H9 (cell line): Measurements from ENCODE around the gene MYOD1. TPM values are rescaled to one million over a fixed set of nuclear protein-coding genes. Genes with fewer than 3 reads are reported as not detected.

Source experiments
- DNase-seq: peaks from one replicate; pipeline ENCODE4 v3.0.0-alpha.2; 2017
- H2AFZ ChIP-seq: one replicate; pipeline ENCODE4 v1.6.1; 2013; ENCODE audit warnings: mild to moderate bottlenecking, low read length, control low read depth, moderate library complexity
- H2AK5ac ChIP-seq: 2 replicates; pipeline ENCODE4 v1.6.1; 2013; ENCODE audit warnings: low read length, control low read depth, mixed read lengths; ENCODE audit not compliant: insufficient read length
- H2BK120ac ChIP-seq: one replicate; pipeline ENCODE4 v1.6.1; 2013; ENCODE audit warnings: low read depth, mild to moderate bottlenecking, low read length, control low read depth, inconsistent platforms; ENCODE audit not compliant: poor library complexity, severe bottlenecking
- H2BK12ac ChIP-seq: 2 replicates; pipeline ENCODE4 v1.6.1; 2013; ENCODE audit warnings: low read length, control low read depth, mixed read lengths, low read depth; ENCODE audit not compliant: insufficient read length
- H2BK15ac ChIP-seq: 2 replicates; pipeline ENCODE4 v1.6.1; 2013; ENCODE audit warnings: low read depth, low read length, control low read depth
- H2BK20ac ChIP-seq: one replicate; pipeline ENCODE4 v1.6.1; 2013; ENCODE audit warnings: low read depth, mild to moderate bottlenecking, low read length, control low read depth, inconsistent platforms; ENCODE audit not compliant: poor library complexity, severe bottlenecking
- H2BK5ac ChIP-seq: 2 replicates; pipeline ENCODE4 v1.6.1; 2013; ENCODE audit warnings: low read length, control low read depth, mixed read lengths; ENCODE audit not compliant: insufficient read length
- H3K14ac ChIP-seq: 2 replicates; pipeline ENCODE4 v1.6.1; 2013; ENCODE audit warnings: low read length, control low read depth; ENCODE audit not compliant: insufficient read depth
- H3K18ac ChIP-seq: 2 replicates; pipeline ENCODE4 v1.6.1; 2013; ENCODE audit warnings: low read depth, mild to moderate bottlenecking, mixed read lengths, low read length, control low read depth; ENCODE audit not compliant: insufficient read length
- H3K23ac ChIP-seq: 2 replicates; pipeline ENCODE4 v1.6.1; 2013; ENCODE audit warnings: low read length, control low read depth, mixed read lengths, low read depth; ENCODE audit not compliant: insufficient read length
- H3K23me2 ChIP-seq: 2 replicates; pipeline ENCODE4 v1.6.1; 2013; ENCODE audit warnings: low read depth, mild to moderate bottlenecking, mixed read lengths, low read length, control low read depth; ENCODE audit not compliant: insufficient read length, poor library complexity, severe bottlenecking
- H3K27ac ChIP-seq: 2 replicates; pipeline ENCODE4 v1.5.1; 2013; ENCODE audit warnings: low read length, control low read depth, mixed read lengths, low read depth; ENCODE audit not compliant: insufficient read length
- H3K27me3 ChIP-seq: 2 replicates; pipeline ENCODE4 v1.6.1; 2013; ENCODE audit warnings: low read length, control low read depth, inconsistent platforms; ENCODE audit not compliant: insufficient read depth
- H3K4ac ChIP-seq: 2 replicates; pipeline ENCODE4 v1.6.1; 2013; ENCODE audit warnings: low read depth, mild to moderate bottlenecking, control low read depth, inconsistent platforms, low read length, moderate library complexity
- H3K4me1 ChIP-seq: 2 replicates; pipeline ENCODE4 v1.6.1; 2013; ENCODE audit warnings: low read length, control low read depth, inconsistent platforms; ENCODE audit not compliant: insufficient read depth
- H3K4me2 ChIP-seq: 2 replicates; pipeline ENCODE4 v1.6.1; 2013; ENCODE audit warnings: low read length, control low read depth, mixed read lengths; ENCODE audit not compliant: insufficient read length, insufficient read depth
- H3K56ac ChIP-seq: 2 replicates; pipeline ENCODE4 v1.6.1; 2013; ENCODE audit warnings: low read depth, mild to moderate bottlenecking, mixed read lengths, low read length, control low read depth; ENCODE audit not compliant: insufficient read length
- H3K79me1 ChIP-seq: 2 replicates; pipeline ENCODE4 v1.6.1; 2013; ENCODE audit warnings: low read depth, mild to moderate bottlenecking, moderate library complexity, low read length, control low read depth, inconsistent platforms; ENCODE audit not compliant: insufficient read depth, poor library complexity, severe bottlenecking
- H3K79me2 ChIP-seq: 2 replicates; pipeline ENCODE4 v1.6.1; 2013; ENCODE audit warnings: low read length, control low read depth, inconsistent platforms; ENCODE audit not compliant: insufficient read depth
- H3K9ac ChIP-seq: 2 replicates; pipeline ENCODE4 v1.6.1; 2013; ENCODE audit warnings: low read length, control low read depth, mixed read lengths; ENCODE audit not compliant: insufficient read length; ENCODE audit errors: extremely low read depth
- H3K9me3 ChIP-seq: one replicate; pipeline ENCODE4 v1.6.1; 2013; ENCODE audit warnings: low read depth, low read length, inconsistent platforms; ENCODE audit not compliant: control insufficient read depth
- H3T11ph ChIP-seq: one replicate; pipeline ENCODE4 v1.6.1; 2013; ENCODE audit warnings: mild to moderate bottlenecking, low read length, control low read depth, inconsistent platforms
- H4K20me1 ChIP-seq: one replicate; pipeline ENCODE4 v1.6.1; 2013; ENCODE audit not compliant: control insufficient read depth, insufficient read length, insufficient read depth
- H4K5ac ChIP-seq: 2 replicates; pipeline ENCODE4 v1.6.1; 2013; ENCODE audit warnings: low read depth, mild to moderate bottlenecking, mixed read lengths, low read length, control low read depth; ENCODE audit not compliant: insufficient read length
- H4K8ac ChIP-seq: replicated peaks from 2 replicates; pipeline ENCODE4 v1.6.1; 2013; ENCODE audit warnings: low read length, control low read depth, mixed read lengths, low read depth; ENCODE audit not compliant: insufficient read length
- H4K91ac ChIP-seq: 2 replicates; pipeline ENCODE4 v1.6.1; 2013; ENCODE audit warnings: low read depth, mild to moderate bottlenecking, moderate library complexity, mixed read lengths, low read length, control low read depth; ENCODE audit not compliant: insufficient read length
- H3K27ac Mint-ChIP-seq, 3 experiments: 2 replicates in 2 of 3; 3 replicates in 1 of 3; pipeline ENCODE4 v1.8.0; 2020 to 2021; ENCODE audit warnings: mixed read lengths in 3 of 3, mild to moderate bottlenecking in 1 of 3, moderate library complexity in 1 of 3
- H3K27me3 Mint-ChIP-seq: 2 replicates; pipeline ENCODE4 v1.8.0; 2021; ENCODE audit warnings: low read depth, mild to moderate bottlenecking, moderate library complexity, mixed read lengths
- H3K36me3 Mint-ChIP-seq, 3 experiments: 2 replicates in 2 of 3; 3 replicates in 1 of 3; pipeline ENCODE4 v1.8.0; 2020 to 2021; ENCODE audit warnings: low read depth in 3 of 3, mixed read lengths in 3 of 3; ENCODE audit not compliant: insufficient read depth in 1 of 3
- H3K4me1 Mint-ChIP-seq, 2 experiments: 2 replicates each; pipeline ENCODE4 v1.8.0; 2020; ENCODE audit warnings: mixed read lengths in 2 of 2
- H3K4me3 Mint-ChIP-seq, 2 experiments: 2 replicates in 1 of 2; 3 replicates in 1 of 2; pipeline ENCODE4 v1.8.0; 2020 to 2021; ENCODE audit warnings: mild to moderate bottlenecking in 2 of 2, mixed read lengths in 2 of 2, moderate library complexity in 1 of 2
- H3K9me3 Mint-ChIP-seq, 2 experiments: 2 replicates in 1 of 2; 3 replicates in 1 of 2; pipeline ENCODE4 v1.8.0; 2020; ENCODE audit warnings: mild to moderate bottlenecking in 2 of 2, mixed read lengths in 2 of 2, moderate library complexity in 1 of 2
- CTCF ChIP-seq: fragments of 200-600 bp; sonication (generic); conservative IDR thresholded peaks from 3 replicates; pipeline ENCODE4 v1.8.0; 2021; ENCODE audit warnings: antibody characterized with exemption, mild to moderate bottlenecking
- WGBS: extraction: QIAGEN DNeasy Blood & Tissue Kit; methylation state at CpG from one replicate; pipeline ENCODE4 v1.1.7; 2013; ENCODE audit warnings: missing lambda C conversion rate, low lambda C conversion rate, mixed read lengths; ENCODE audit not compliant: insufficient read length; ENCODE audit errors: extremely low coverage; 5-methylcytosine and 5-hydroxymethylcytosine counted together
- total RNA-seq: library from RNA; stranded (reverse); gene quantifications from 2 replicates; pipeline ENCODE4 v1.2.1, GENCODE V29; 2021

Gene MYOD1
- total RNA-seq, 1 experiment from 2014 or later, result not detected

- no peak overlapping the region for H3K23ac ChIP-seq
- no peaks in the 10 kb centered on the region for H3K4me1 ChIP-seq
- Mint-ChIP-seq H3K9me3 (no peaks in the 10 kb centered on the region), H3K36me3 (no peaks in the 10 kb centered on the region), H3K4me3 (no peak overlapping the region), H3K27me3 (peaks cover 21% of the 10 kb centered on the region), H3K4me1 (no peaks in the 10 kb centered on the region), H3K27ac (peak overlapping the region in 1 of 3 experiments; percentile 0; a peak in 1 of 7 replicates)
- H3K9ac ChIP-seq, result no peak overlapping the region
- H4K91ac ChIP-seq, result no peak overlapping the region
- H3K79me1 ChIP-seq, result no peaks in the 10 kb centered on the region
- H4K8ac ChIP-seq, result no peak overlapping the region
- H3K27ac ChIP-seq, result no peak overlapping the region
- no peak overlapping the region for H4K5ac ChIP-seq
- no peak overlapping the region for H3K56ac ChIP-seq
- no CpG with 5 or more reads among the region's 20 CpGs for WGBS
- H2BK15ac ChIP-seq, result no peak overlapping the region
- H2BK120ac ChIP-seq, result no peak overlapping the region
- no peak overlapping the region for H3K4me2 ChIP-seq
- H3K4ac ChIP-seq, result no peak overlapping the region
- no peak overlapping the region for H2AK5ac ChIP-seq
- H3K23me2 ChIP-seq, result no peaks in the 10 kb centered on the region
- no peaks in the 10 kb centered on the region for H3K9me3 ChIP-seq
- no peak overlapping the region for H3T11ph ChIP-seq
- no peak overlapping the region for H2BK5ac ChIP-seq
- DNase-seq, result no peak
- H4K20me1 ChIP-seq, result no peaks in the 10 kb centered on the region
- no peaks in the 10 kb centered on the region for H3K27me3 ChIP-seq
- no peak overlapping the region for H2BK20ac ChIP-seq
- H2BK12ac ChIP-seq, result no peak overlapping the region
- H2AFZ ChIP-seq, result no peak overlapping the region
- no peaks in the 10 kb centered on the region for H3K79me2 ChIP-seq
- no peak overlapping the region; the same call in 1 of the 2 replicates for H3K14ac ChIP-seq
- TF ChIP-seq CTCF, result no peak
- H3K18ac ChIP-seq, result no peak overlapping the region
These were observed 25.8 kb downstream of the MYOD1 start for GRCh38 chr11:17745023-17745772.
